Measurements from ENCODE around the gene FKBP2. TPM values are rescaled to one million over a fixed set of nuclear protein-coding genes. Genes with fewer than 3 reads are reported as not detected.

Gene FKBP2
- total and polyA plus RNA-seq, 4 donors: 60.8 to 241 (median 124) TPM

DNA sequence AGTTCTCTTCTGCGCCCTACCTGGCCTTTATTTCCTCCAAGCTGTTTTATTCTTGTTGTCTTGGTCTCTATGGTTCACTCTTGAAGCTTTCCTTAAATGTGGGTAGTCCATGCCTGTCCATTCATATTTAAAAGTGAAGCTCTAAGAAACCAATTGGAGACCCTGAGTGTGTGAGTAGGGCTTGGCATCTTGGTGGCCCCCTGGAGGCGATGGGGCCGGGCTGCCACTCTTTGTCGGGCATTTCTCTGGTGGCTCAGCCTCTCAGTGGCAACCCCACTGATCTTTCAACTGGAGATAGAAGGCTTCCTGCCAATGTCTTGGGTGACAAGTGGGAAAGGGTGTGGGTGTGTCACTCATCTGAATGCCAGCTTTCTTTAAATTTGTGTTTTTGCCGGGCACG lies 24.0 kb upstream of the FKBP2 start:
- Histone ChIP-seq H3K36me3 (ENCODE audit: control insufficient read depth in 4 of 4, insufficient read depth in 3 of 4, low read depth in 1 of 4, low read length in 3 of 4) (peaks cover 0 to 18% (median 5%) of the 10 kb centered on the region in 4 donors), H3K4me3 (ENCODE audit: low read depth in 1 of 3, low read length in 3 of 3) (no peak overlapping the region), H3K4me1 (ENCODE audit: control insufficient read depth in 4 of 4, insufficient read depth in 4 of 4, low read length in 3 of 4) (peaks cover 7 to 13% (median 13%) of the 10 kb centered on the region in 4 donors), H3K27me3 (ENCODE audit: control insufficient read depth in 4 of 4, insufficient read depth in 4 of 4, low read length in 3 of 4) (no peaks in the 10 kb centered on the region), H3K27ac (ENCODE audit: low read depth in 1 of 2, low read length in 2 of 2) (no peak overlapping the region), H3K9me3 (ENCODE audit: control insufficient read depth in 4 of 4, low read length in 3 of 4) (no peaks in the 10 kb centered on the region), H3K9ac (ENCODE audit: low read depth in 1 of 2, low read length in 2 of 2) (no peak overlapping the region)
- no peak for TF ChIP-seq NR2F2 (IDR thresholded peaks at IDR 0.05)
- TF ChIP-seq HNF4G (IDR thresholded peaks at IDR 0.05): no peak
- TF ChIP-seq TAF1 (conservative IDR thresholded peaks at IDR 0.05): no peak
- TF ChIP-seq FOXA1 (IDR thresholded peaks at IDR 0.05): no peak
- TF ChIP-seq, protein P1, sequence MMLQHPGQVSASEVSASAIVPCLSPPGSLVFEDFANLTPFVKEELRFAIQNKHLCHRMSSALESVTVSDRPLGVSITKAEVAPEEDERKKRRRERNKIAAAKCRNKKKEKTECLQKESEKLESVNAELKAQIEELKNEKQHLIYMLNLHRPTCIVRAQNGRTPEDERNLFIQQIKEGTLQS (IDR thresholded peaks at IDR 0.05): no peak
- TF ChIP-seq, protein P2, sequence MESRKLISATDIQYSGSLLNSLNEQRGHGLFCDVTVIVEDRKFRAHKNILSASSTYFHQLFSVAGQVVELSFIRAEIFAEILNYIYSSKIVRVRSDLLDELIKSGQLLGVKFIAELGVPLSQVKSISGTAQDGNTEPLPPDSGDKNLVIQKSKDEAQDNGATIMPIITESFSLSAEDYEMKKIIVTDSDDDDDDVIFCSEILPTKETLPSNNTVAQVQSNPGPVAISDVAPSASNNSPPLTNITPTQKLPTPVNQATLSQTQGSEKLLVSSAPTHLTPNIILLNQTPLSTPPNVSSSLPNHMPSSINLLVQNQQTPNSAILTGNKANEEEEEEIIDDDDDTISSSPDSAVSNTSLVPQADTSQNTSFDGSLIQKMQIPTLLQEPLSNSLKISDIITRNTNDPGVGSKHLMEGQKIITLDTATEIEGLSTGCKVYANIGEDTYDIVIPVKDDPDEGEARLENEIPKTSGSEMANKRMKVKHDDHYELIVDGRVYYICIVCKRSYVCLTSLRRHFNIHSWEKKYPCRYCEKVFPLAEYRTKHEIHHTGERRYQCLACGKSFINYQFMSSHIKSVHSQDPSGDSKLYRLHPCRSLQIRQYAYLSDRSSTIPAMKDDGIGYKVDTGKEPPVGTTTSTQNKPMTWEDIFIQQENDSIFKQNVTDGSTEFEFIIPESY (IDR thresholded peaks at IDR 0.05): no peak
- TF ChIP-seq FOXA2 (IDR thresholded peaks at IDR 0.05): no peak
- no peak for TF ChIP-seq YY1 (IDR thresholded peaks at IDR 0.05)
- no peak for TF ChIP-seq GABPA (IDR thresholded peaks at IDR 0.05 in 1 of 2, conservative IDR thresholded peaks at IDR 0.05 in 1 of 2)
- no peak for TF ChIP-seq JUND (IDR thresholded peaks at IDR 0.05)
- TF ChIP-seq, protein P3, sequence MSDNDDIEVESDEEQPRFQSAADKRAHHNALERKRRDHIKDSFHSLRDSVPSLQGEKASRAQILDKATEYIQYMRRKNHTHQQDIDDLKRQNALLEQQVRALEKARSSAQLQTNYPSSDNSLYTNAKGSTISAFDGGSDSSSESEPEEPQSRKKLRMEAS (IDR thresholded peaks at IDR 0.05): no peak
- no peak for TF ChIP-seq RXRA (IDR thresholded peaks at IDR 0.05)
- no peak for TF ChIP-seq HNF4A (conservative IDR thresholded peaks at IDR 0.05)
- TF ChIP-seq SP1 (IDR thresholded peaks at IDR 0.05): no peak
- TF ChIP-seq, protein P4, sequence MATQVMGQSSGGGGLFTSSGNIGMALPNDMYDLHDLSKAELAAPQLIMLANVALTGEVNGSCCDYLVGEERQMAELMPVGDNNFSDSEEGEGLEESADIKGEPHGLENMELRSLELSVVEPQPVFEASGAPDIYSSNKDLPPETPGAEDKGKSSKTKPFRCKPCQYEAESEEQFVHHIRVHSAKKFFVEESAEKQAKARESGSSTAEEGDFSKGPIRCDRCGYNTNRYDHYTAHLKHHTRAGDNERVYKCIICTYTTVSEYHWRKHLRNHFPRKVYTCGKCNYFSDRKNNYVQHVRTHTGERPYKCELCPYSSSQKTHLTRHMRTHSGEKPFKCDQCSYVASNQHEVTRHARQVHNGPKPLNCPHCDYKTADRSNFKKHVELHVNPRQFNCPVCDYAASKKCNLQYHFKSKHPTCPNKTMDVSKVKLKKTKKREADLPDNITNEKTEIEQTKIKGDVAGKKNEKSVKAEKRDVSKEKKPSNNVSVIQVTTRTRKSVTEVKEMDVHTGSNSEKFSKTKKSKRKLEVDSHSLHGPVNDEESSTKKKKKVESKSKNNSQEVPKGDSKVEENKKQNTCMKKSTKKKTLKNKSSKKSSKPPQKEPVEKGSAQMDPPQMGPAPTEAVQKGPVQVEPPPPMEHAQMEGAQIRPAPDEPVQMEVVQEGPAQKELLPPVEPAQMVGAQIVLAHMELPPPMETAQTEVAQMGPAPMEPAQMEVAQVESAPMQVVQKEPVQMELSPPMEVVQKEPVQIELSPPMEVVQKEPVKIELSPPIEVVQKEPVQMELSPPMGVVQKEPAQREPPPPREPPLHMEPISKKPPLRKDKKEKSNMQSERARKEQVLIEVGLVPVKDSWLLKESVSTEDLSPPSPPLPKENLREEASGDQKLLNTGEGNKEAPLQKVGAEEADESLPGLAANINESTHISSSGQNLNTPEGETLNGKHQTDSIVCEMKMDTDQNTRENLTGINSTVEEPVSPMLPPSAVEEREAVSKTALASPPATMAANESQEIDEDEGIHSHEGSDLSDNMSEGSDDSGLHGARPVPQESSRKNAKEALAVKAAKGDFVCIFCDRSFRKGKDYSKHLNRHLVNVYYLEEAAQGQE (IDR thresholded peaks at IDR 0.05): no peak
- no peak for TF ChIP-seq EGR1 (IDR thresholded peaks at IDR 0.05; ENCODE audit: low read depth in 2 of 2)
- no peak for TF ChIP-seq RAD21 (IDR thresholded peaks at IDR 0.05)
- no peak for DNase-seq (ENCODE audit: low spot score)
- 94% methylated on average over 6 of the region's 6 CpGs for WGBS

DNA sequence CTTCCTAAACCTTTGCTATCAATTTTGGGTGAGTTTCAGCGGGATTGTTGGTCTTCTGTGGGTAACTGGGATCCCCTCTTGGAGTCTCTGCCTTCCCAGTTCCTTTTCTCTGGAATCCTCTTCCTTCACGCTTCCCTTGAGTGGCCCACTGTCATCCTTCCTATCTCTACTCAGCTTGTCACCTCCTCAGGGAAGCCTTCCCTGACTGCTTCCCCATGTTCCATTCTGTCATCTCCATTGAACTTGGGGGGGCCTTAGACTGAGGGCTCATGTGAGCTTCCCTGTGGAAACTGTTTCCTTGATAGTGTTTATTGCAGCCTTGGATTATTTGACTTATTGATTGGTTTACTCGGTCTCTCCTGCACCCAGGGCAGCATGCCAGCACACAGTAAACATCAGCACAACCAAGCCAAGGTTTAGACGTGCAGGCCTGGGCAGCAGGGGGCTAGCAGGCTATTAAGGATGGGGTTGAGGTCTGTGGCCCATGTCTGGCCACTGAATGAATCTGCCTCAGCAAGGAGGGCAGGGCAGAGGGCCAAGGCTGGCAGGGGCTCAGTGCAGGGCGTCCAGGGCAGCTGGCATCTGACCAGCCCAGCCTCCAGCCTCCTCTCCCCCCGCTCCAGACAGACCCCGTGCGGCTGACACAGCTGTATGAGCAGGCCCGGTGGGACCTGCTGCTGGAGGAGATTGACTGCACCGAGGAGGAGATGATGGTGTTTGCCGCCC lies 22.1 kb upstream of the FKBP2 start:
- Histone ChIP-seq H3K27me3 (ENCODE audit: control insufficient read depth in 4 of 4, insufficient read depth in 4 of 4, low read length in 3 of 4) (no peaks in the 10 kb centered on the region), H3K9ac (ENCODE audit: low read depth in 1 of 2, low read length in 2 of 2) (no peak overlapping the region), H3K4me3 (ENCODE audit: low read depth in 1 of 3, low read length in 3 of 3) (no peak overlapping the region), H3K4me1 (ENCODE audit: control insufficient read depth in 4 of 4, insufficient read depth in 4 of 4, low read length in 3 of 4) (peaks cover 7 to 13% (median 13%) of the 10 kb centered on the region in 4 donors), H3K9me3 (ENCODE audit: control insufficient read depth in 4 of 4, low read length in 3 of 4) (no peaks in the 10 kb centered on the region), H3K36me3 (ENCODE audit: control insufficient read depth in 4 of 4, insufficient read depth in 3 of 4, low read depth in 1 of 4, low read length in 3 of 4) (peaks cover 0 to 24% (median 6%) of the 10 kb centered on the region in 4 donors), H3K27ac (ENCODE audit: low read depth in 1 of 2, low read length in 2 of 2) (no peak overlapping the region)
- DNase-seq (ENCODE audit: low spot score): no peak
- 54% methylated on average over 11 of the region's 11 CpGs for WGBS
- TF ChIP-seq, protein P2 (IDR thresholded peaks at IDR 0.05): no peak
- TF ChIP-seq YY1 (IDR thresholded peaks at IDR 0.05) (no peak), RAD21 (IDR thresholded peaks at IDR 0.05) (peak in 1 of 2 donors; percentile 39), HNF4G (IDR thresholded peaks at IDR 0.05) (no peak), TAF1 (conservative IDR thresholded peaks at IDR 0.05) (no peak), FOXA2 (IDR thresholded peaks at IDR 0.05) (peak; percentile 80), EGR1 (IDR thresholded peaks at IDR 0.05; ENCODE audit: low read depth in 2 of 2) (no peak)
- TF ChIP-seq, protein P4 (IDR thresholded peaks at IDR 0.05): no peak

Data from liver (tissue), 9 donors.